ENCODE data around the gene NAV2.

NAV2 gene, protein sequence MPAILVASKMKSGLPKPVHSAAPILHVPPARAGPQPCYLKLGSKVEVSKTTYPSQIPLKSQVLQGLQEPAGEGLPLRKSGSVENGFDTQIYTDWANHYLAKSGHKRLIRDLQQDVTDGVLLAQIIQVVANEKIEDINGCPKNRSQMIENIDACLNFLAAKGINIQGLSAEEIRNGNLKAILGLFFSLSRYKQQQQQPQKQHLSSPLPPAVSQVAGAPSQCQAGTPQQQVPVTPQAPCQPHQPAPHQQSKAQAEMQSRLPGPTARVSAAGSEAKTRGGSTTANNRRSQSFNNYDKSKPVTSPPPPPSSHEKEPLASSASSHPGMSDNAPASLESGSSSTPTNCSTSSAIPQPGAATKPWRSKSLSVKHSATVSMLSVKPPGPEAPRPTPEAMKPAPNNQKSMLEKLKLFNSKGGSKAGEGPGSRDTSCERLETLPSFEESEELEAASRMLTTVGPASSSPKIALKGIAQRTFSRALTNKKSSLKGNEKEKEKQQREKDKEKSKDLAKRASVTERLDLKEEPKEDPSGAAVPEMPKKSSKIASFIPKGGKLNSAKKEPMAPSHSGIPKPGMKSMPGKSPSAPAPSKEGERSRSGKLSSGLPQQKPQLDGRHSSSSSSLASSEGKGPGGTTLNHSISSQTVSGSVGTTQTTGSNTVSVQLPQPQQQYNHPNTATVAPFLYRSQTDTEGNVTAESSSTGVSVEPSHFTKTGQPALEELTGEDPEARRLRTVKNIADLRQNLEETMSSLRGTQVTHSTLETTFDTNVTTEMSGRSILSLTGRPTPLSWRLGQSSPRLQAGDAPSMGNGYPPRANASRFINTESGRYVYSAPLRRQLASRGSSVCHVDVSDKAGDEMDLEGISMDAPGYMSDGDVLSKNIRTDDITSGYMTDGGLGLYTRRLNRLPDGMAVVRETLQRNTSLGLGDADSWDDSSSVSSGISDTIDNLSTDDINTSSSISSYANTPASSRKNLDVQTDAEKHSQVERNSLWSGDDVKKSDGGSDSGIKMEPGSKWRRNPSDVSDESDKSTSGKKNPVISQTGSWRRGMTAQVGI (N-terminal part only)

DNA sequence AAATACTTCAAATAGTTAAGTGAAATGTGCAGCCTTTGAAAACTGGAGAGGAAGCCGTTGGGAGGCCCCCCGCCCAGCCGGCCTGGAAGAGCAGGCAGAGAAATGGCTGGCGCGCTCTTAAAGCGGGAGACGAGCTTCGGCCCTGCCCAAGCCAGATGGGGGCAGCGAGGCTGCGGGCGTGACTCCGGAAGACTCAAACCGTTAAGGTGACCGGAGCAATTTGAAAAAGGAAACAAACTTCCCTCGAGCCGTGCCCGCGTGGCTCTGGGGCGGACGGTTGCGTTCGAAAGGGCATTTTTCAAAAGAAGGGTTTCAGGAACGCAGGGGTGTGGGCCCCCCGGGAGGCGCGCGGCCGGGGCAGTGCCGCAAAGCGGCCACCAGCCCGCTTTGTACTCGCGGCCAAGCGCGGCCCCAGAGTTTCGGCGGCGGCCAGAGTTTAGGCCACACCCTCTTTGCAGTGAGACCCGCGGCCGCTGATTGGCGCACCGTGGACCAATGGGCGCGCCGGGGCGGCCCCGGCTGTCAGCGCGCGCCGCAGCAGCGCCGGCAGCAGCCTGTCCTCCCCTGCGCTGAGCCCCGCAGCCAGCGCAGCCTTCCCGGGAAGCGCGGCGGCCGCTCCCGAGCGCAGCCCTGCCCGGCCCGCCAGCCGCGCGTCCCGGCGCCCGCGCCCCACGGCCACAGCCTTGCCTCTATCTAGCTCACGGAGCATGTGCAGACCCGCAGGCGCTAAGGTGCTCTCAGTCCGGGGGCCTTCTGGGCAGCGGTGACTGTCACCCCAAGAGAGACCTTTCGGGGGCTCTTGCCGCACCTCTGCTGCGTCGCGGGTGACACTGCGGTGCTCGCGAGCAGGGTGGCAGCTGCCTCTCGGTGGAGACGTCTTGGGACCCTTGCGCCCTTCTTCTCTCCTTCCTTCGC lies at the start of gene NAV2:
Gene NAV2, plus strand, starts transcription at position 557 of the 915 bp plus-strand sequence. CDS start 859 bp downstream, outside the sequence.
- no peak for DNase-seq

DNA sequence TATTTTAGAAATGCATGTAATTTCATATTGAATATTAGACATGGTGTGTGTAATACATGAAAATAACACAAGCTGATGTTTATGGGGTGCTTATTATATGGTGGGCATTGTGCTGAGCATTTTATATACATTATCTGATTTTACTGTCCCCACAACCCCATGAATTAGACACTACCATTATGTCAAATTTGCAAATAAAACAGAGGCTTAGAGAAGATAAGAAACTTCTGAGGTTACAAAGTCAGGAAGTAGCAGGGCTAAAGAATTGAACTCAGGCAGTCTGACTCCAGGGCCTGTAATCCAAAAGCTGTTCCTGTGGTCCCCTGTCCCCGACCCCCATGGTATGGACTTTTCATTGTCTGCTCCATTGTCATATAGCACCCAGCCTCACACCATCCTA lies 49.4 kb upstream of the NAV2 start:
- no peak for DNase-seq

DNA sequence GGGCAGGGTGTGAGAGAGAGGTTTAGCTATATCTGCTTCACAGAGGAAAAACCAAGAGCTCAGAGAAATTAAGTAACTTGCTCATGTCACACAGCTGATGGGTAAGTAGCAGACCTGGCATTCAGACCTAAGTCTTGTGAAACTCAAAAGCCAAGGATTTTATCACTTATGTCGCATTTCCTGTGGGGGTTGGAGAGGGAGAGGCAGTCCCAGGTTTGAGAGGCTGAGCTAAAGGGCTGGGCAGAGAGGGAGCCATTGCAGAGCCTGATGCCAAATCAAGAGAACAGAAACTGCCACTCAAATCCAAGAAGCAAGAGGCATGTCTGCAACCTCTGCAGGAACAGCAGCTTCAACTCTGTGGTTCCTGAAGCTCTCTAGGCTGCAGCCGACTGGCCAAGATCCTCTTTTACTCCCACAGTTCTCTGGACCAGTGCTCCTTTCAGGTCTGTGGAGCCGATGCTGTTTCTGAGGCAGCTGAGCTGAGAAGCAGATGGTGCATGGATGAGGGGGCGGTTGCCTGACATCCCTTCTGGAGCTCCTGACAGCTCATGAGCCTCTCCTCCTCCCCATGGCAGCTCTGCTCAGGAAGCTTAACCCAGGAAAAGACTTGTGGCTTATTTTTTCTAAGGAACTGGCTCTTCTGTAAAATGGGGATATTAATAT lies 47.6 kb upstream of the NAV2 start:
- no peak for DNase-seq

DNA sequence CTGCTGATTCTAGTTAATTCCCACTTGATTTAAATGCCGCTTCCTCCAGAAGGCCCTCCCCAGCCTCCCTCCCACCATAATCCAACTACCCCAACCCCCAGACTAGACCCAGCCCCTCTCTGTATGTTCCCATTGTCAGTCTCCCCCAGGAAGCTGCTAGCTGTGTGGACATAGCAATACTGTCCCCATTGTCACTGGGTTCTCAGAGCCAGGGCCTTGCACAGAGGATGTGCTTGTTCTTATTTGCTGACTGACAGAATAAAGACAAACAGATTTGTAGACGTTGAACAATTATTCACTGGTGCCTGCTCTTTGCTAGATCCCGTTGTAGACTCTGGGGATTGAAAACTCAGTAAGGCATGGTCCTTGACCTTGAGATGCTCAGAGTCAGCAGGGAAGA lies 45.7 kb upstream of the NAV2 start:
- no peak for DNase-seq

DNA sequence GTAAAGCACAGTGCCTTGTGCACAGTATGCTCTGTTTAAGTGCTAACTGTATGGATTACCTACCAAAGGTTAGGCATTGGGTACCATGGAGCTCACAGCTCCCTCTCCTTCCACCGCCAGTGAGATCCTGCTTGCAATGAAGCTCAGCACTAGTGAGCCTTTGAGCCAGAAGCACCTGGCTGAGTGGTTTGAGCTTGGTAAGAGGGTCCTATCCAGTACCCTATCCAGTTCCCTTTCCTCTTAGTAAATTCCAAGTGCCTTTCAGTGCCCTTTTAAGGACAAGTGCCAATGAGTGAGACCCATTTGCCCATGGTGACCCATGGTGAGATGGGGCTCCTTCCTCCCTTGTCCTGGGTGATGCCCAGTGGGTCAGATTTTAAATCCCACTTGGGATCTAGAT lies 43.1 kb upstream of the NAV2 start:
- no peak for DNase-seq

DNA sequence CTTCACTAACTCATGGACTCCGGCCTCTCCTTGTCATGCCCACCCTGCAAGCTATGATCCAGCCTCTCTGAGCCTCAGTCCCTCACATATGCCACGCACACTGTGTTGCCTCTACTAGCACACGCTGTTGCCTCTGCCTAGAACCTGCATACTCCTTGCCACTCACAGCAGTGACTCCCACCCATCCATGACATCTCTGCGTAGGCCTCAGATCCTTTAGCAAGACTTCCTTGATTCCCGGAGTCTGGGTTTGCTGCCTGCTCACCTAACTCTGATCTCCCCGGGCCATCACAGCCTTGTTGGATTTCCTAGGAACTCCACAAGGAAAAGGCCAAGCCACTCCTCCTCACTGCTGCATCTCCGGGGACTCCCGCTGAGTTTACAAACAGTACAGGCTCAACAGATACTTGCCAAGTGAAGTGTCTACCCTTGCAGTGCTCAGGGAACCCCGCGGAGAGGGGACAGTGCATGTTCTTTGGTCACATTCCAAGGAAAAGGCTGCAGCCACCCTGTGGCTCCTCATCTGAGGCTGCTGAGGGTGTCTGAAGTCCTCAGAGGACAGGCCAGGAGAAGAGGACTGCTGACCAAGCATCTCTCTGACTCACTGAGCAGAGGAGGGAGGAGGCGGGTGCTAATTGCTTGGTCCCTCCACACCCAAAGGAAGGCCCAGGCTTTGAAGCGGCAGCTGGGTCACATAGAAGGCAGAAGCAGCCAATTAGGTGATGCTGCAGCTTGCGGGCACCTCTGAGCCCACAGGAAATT lies 42.4 kb upstream of the NAV2 start:
- DNase-seq = no peak

DNA sequence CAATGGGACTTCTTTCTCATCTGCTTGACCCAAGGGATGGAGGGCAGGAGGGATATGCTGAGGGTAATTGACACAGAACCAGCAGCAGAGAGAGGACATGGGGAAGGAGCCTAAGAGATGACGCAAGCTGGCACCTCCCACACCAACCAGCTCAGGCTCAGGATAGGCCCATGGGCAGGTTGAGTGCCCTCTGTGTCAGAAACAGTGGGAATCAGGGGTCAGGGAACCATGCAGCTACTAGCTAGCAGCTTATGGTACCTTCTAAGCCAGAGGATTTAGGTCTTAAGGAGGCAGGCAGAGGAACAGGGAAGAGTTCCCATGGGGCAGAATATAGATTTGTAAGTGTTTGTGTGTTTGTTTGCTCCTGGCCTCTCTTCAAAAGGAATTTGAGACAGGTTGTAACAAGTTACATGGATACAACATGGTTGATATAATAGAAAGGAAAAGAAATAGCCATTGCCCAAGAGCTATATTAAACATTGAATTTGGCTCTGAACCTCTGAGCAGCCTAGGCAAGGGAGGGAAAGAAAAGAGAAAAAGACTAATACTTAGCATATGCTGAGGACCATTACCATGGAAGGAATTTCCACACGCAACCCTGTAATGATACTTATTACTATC lies 39.9 kb upstream of the NAV2 start:
- no peak for DNase-seq

DNA sequence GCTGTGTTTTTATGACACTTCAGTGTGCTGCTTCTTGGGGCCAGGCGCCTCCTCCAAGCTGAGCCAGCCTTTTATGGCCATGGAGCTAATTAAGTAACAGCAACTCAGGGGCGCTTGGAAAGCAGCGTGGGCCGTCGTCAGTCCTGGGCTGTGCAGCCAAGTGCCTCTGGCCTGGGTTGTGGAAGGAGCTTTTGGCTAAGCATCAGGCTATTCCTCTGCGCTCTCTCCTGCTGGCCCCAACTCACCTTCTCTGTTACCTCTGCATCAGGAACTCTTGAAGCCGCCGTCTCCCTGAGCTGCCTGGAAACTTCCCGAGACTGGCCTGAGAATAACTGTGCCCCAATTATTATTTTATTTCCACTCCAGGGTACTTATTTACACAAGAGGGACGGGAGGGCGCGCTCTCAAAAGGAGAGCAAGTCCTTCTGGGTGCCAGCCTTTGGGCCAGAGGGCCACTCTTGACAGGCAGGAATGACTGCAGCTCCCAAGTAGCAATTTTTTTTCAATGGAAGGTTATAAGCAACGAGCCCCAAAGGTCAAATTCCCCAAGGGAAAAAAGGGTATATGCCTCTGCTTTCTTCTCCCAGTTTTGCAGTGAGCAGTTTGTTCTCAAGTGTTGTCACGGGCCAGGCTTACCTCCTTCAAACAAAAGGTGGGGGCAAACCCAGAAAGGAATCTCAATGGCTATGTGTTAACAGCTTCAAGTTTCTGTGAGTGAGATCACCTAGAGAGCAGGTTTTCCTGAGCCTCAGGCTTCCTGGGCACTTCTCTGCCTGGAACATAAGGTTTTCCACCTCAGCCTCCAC lies 38.5 kb upstream of the NAV2 start:
- DNase-seq = no peak

DNA sequence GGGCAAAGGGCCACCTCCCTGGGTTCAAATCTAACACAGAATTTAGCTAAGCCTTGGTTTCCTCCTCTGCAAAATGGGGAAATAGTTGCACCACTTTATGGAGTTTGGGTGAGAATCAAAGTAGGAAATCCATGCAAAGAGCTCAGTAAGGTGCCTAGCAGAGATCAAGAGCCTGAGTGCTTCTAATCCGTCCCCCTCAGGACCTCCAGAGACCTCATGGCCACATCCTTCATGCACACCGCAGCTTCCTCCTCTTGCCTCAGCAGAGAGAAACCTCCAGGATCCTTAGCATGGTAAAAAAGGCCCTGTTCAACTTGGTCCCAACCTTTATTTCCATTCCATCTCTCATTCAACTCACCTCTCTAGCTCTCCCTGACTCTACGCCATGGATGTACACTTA lies 37.8 kb upstream of the NAV2 start:
- DNase-seq = no peak

DNA sequence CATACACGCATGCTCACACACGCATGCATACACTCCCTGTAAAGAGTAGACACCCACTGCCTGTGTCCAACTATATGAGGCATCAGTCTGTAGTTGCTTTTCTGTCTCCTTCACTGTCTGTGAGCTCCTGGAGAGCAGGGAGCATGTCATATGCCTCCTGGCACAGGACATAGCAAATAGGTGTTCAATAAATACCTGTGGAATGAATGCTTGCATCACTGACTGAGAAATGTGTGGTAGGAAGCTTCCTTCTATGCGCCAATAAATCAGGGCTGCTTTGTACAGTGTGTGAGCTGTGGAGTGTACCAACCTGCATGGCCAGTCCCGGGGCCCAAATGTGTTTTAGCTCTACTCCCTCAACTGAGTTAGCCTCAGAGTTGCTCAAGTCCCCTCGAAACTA lies 37.2 kb upstream of the NAV2 start:
- DNase-seq = no peak

DNA sequence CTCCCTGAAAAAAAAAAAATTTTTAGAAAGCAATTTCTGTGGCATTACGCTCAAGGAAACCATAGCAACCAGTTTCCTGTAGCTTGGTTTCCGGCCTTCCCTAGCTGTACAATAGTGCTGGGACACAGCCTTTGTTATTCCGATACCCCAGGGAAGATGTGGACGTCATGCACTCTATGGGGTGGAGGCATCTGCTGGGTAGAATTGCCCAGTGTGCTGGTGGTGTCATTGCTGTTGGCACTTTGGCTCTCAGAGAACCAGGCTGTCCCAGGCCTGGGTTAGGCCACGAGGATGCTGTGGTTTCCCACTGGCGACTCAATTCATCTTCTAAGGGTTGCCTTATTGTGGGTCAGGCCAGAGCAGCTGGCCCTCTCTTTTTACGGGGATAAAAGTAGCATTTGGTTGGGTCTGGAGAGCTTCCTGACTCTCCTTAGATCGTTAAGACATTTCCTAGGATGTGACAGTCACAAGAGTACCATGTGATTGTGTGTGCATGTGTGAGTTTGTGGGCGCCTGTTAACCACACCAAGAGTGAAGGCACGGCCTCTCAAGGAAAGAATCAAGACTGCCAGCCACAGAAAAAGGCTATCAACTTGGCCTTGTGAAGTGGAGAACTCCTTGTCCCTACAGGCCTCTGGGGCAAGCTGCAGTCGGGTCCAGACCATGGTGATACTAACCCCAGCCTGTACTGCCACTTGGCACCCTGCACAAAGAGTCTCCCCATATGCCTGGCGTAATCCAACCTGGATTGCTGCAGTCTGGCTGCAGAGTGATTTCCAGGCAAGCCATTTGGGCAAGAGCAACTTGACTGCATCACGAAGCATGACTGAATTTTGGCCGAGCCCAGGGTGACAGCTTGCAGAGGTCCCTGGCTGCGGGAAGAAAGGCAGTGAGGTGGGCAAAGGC lies 35.9 kb upstream of the NAV2 start:
- DNase-seq = no peak

DNA sequence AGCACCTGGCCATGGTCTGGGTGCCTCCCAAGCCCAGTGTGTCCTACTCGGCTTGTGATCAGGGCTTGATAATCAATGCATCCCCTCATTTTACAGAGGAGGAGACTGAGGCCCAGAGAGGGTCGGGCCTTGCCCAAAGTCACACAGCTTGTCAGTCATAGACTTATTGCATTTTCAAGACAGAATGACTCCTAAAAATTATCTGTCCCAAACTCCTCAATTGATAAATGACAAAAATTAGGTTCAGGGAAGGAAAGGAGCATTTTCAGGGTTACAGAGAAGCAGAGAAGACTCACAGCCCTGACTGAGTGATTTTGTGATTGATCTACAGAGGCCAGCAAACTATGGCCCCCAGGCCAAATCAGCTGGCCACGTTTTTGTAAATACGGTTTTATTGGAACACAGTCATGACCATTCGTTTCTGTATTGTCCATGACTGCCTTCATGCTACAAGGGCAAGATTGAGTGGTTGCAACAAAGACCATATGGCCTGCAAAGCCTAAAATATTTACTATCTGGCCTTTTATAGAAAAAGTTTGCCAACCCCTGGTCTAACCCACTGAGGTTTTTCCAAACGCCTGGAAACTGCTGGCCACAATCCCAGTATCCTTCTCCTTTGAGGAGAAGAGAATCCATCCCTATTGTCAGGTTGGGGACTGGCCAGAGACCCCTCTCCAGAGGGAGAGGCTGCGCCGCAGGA lies 35.1 kb upstream of the NAV2 start:
- DNase-seq = no peak

DNA sequence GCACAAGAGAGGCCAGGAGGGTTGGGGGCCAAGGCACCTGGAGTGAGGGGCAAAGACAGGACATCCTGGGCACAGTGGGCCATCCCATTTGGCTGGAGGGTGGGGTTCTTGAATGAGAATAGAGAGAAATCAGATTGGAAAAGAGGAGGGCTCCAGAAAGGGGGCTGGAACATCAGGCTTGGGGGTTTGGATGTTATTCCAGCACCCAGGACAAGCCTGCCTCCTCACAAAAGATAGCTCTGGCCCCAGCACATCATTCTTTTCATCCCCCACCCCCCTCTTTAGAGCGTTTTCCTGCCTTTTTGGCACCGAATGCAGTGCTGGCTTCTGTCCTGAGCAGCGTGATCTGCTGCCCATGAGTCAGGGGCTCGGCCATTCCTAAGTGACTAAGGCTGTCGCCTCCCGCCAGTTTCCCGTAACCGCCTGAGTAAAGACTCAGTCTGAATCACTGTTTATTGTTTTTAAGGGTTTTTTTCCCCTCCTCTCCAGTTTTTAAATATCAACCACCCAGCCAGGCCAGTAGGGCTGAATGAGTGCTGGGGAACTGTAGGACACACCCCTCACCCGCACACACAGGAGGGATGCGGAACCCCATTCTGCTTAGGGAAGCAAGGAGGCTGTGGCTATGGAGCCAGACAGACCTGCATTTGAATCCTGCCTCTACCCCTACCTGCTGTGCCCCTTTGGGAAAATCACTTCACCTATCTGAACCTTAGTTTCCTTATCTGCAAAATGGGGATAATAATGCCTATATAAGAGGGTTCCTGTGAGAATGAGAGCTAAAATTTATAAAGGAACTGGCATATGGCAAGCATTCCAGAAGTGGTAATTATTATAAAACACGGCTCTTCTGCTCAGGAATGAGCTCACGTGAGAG lies 32.4 kb upstream of the NAV2 start:
- no peak for DNase-seq

DNA sequence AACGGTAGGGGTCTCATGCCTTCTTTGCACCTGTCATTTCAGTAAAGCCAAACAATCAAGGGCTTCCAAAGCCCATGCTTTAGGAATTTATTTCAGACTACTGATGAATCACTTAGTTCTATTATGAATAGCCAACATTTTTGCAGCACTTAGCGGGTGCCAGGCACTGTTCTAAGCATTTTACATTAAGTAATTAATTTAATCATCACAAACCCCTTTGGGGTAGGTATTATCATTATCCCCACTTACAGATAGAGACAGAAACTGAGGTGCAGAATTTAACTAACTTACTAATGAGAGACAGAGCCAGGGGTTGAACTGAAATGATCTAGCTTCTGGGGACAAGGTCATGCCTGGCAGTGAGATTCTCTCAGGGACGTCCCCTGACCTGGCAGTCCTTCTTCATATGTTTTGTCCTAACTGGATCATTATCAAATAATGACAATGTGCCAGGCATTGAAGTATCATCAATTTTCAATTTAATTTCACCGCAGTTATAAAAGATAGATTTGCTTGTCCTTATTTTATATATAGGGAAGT lies 31.7 kb upstream of the NAV2 start:
- no peak for DNase-seq

DNA sequence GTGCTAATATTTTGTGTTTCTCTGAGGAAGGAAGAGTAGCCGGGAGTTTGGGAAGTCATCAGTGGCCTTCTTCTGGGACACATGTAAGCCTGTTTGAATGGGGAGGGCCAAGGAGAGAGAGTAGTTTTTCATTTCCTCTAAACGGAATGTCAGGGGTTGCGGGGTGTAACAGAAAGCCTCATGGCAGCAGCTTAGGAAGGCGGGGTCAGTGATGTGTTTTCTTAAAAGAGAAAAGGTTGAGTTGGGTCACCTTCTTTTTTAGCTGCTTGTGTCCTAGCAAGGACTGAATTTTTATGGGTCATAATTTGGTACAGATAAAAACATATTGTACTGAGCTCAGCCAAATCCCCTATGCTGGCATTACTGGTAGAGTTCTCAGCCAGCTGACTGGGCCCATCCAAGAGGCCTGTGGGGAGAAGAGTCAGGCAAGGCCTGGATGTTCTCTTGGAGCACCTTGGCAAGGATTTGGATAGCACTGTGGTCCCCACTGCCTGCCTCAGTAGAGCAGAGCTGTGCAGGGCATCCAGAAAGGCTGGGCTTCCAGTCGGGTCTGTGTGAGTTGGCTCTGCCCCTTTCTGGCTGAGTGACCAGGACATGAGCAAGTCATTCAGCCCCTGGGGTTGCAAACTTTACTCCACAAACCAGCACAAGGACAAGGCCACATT lies 29.4 kb upstream of the NAV2 start:
- no peak for DNase-seq

DNA sequence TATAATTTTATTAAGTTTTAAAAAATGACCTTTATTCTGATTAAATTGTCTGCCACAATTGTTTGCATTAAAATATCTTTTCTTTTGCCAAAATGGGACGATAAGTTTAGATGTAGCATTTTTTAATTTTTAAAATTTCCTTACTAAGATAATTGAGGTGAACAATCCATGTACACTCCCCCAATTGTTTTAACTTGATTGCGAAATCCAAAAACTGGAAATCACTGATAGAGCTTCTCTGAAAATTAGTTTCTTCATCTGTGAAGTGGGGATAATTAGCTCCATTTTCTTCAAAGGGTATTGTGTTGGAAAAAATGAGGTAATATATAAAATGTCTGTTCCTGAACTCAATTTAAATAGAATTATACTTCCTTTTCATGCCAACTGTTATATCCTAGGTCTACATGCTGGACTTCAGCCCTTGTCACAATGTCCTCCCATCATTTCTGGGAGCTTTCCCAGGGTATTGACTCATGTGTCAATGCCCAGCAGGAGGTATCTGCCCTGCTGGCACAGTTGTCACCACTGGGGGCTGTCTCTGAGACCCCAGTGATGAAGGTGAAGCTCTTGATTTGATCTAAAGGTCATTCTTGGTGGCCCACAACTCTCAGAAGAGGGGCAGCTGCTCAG lies 28.7 kb upstream of the NAV2 start:
- no peak for DNase-seq
